ENCODE data around the gene MIER2.
A peak's percentile ranks its signal among the peaks of the same experiment; 100 is the strongest.

Gene MIER2

DNA sequence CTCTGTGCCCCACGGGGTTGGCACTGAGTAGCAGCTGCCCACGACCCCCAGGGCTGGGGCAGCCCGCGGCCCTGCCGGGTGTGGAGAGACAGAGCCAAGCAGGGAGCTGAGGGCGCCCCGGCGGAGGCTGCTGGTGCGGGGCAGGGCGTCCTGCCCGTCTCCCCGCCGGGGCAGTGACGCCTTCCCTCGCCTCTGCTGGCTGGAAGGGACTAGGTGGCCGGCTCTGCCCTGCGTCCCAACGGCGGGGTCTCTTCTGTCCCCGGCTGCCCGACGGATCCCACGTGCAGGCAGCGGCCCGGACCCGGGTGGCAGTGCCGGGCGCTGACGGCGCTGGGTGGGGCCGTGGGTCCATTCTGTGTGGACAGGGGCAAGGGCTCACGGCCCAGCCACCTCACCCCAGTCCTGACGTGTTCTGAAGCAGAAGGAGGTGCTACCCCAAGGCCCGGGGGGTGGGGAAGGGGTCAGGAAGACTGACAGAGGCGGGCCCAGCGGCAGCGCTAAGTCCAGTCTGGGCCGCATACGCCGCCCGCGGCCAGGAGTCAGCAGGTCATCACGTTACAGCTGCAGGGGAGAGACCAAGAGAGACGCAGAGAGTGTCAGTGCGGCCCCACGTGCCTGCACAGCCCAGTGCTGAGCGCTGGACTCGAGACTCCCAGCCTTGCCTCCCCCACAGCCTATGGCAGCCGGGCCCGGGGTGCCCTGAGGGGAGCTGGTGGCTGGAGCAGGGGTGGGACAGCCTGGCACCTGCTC, 38.3 kb downstream of the MIER2 start:
- Histone ChIP-seq H3K9me3 (ENCODE audit: control insufficient read depth, insufficient read depth, low read depth, low read length) (no peaks in the 10 kb centered on the region), H3K4me1 (ENCODE audit: control insufficient read depth, insufficient read depth, low read length) (no peaks in the 10 kb centered on the region), H3K36me3 (ENCODE audit: control insufficient read depth, insufficient read depth, low read length) (peaks cover 67% of the 10 kb centered on the region), H3K27ac (ENCODE audit: low read depth, low read length) (no peak overlapping the region), H3K27me3 (ENCODE audit: control insufficient read depth, insufficient read depth, low read length) (no peaks in the 10 kb centered on the region), H3K9ac (ENCODE audit: low read length) (no peak overlapping the region), H3K4me3 (ENCODE audit: low read depth, low read length) (no peak overlapping the region)

DNA sequence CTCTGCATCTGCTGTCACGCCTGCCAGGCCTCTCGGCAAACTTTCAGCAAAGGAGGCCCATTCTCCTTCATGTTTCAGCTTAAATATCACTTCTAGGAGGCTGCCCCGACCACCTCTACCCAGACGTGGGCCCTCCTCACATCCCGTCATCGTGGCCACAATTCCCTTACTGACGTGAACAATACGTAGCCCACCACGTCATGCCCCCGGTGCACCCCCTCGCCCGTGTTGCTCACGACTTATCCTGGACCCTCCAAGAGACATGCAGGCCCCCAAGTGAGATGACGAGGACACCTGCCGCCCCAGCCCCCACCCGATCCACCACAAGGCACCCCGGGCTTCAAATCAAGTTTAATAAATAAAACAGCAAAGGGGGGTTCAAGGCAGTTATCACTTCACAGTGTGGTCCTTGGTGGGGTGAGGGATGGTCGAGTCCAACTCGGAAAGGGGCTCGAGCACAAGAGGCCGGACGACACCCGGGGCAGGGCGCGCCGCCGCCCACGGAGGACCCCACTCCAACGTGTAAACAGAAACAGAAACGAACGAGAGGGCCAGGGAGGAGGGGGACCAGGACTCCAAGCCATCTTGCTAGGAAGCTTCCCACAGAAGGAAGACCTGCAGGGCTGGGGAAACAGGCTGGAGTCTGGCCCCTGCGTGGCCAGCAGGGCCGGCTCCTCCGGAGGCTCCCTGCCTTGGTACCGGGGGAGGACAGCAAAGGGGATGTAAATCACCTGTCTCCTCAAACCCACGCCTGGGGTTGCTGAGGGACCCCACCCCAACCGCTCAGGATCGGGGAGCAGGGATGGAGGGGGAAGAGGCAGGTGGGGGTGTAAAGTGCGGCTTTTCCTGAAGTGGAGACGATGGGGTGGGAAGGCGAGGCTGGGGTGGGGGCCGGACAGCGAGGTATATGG, 39.1 kb downstream of the MIER2 start:
- Histone ChIP-seq H3K27me3 (ENCODE audit: control insufficient read depth, insufficient read depth, low read length) (no peaks in the 10 kb centered on the region), H3K36me3 (ENCODE audit: control insufficient read depth, insufficient read depth, low read length) (peaks cover 58% of the 10 kb centered on the region), H3K9ac (ENCODE audit: low read length) (no peak overlapping the region), H3K27ac (ENCODE audit: low read depth, low read length) (no peak overlapping the region), H3K4me3 (ENCODE audit: low read depth, low read length) (no peak overlapping the region), H3K9me3 (ENCODE audit: control insufficient read depth, insufficient read depth, low read depth, low read length) (no peaks in the 10 kb centered on the region), H3K4me1 (ENCODE audit: control insufficient read depth, insufficient read depth, low read length) (no peaks in the 10 kb centered on the region)

DNA sequence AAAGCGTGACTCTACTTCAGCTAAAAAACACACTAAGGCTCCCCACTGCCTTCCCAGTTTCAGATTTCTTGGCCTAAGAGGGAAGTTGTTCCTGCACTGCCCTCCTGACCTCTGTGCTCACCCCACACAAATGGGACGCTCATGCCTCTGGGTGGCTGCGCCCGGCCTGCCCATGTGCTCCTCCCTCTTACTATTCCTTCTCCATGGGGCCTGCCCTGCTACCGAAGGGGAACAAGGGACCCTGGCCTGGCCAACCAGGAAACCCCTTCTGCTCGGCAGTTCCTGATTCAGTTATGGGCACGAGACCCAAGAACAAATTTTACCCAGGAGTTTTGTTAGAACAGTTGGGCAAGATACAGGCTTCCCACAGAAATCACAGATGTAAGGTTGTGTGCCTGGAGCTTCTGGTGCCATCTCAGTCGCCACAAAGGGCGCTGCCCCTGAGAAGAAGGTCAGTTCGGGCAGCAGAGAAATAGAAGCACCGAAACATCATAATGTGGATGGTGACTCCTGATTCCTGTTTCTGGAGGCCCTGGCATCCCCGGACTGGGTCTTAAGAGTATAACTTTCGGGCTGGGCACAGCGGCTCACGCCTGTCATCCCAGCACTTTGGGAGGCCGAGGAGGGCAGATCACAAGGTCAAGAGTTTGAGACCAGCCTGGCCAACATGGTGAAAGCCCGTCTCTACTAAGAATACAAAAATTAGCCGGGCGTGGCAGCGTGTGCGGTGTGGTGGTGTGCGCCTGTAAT, 47.9 kb downstream of the MIER2 start:
- Histone ChIP-seq H3K9me3 (ENCODE audit: control insufficient read depth, insufficient read depth, low read depth, low read length) (peaks cover 6% of the 10 kb centered on the region; the same call in 1 of the 2 replicates), H3K27me3 (ENCODE audit: control insufficient read depth, insufficient read depth, low read length) (peaks cover 33% of the 10 kb centered on the region), H3K4me1 (ENCODE audit: control insufficient read depth, insufficient read depth, low read length) (peaks cover 27% of the 10 kb centered on the region), H3K4me3 (ENCODE audit: low read depth, low read length) (no peak overlapping the region), H3K36me3 (ENCODE audit: control insufficient read depth, insufficient read depth, low read length) (no peaks in the 10 kb centered on the region), H3K9ac (ENCODE audit: low read length) (no peak overlapping the region), H3K27ac (ENCODE audit: low read depth, low read length) (no peak overlapping the region)

DNA sequence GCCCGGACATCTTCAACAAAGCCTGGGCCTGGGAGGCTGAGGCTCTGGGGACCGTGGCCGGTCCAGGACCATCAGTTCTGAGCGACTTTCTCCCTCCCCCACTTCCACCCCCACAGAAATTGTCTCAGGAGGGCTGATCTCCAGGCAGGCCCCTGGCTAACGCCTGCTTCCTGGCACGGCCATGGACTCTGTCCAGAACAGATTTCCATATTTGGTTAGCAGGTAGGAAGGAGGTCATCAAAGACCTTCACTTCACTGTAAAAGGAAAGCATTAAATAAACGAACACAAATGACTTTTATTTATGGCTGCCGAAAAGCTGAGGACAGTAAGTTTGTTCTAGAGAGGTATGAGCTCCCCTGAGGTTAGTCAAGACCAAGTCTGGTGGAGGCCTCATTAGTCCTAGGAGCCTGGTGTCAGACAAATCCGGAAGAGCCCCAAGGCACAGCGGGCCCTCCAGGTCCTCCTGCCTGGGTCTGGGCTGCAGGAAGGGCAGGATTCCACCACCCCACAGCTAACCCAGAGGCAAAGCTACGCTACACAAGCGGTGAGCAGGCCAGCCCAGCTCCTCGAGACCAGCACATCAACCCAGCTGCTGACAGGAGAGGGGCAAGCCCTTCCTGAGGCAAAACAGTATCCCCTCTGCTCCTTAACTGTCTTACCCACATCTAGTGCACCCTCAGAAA, 48.8 kb downstream of the MIER2 start:
- H3K9ac ChIP-seq (ENCODE audit: low read length): no peak overlapping the region
- H3K9me3 ChIP-seq (ENCODE audit: control insufficient read depth, insufficient read depth, low read depth, low read length): peaks cover 6% of the 10 kb centered on the region; the same call in 1 of the 2 replicates
- no peaks in the 10 kb centered on the region for H3K36me3 ChIP-seq (ENCODE audit: control insufficient read depth, insufficient read depth, low read length)
- H3K27me3 ChIP-seq (ENCODE audit: control insufficient read depth, insufficient read depth, low read length): peaks cover 36% of the 10 kb centered on the region
- H3K27ac ChIP-seq (ENCODE audit: low read depth, low read length): no peak overlapping the region
- H3K4me3 ChIP-seq (ENCODE audit: low read depth, low read length): no peak overlapping the region
- peaks cover 27% of the 10 kb centered on the region for H3K4me1 ChIP-seq (ENCODE audit: control insufficient read depth, insufficient read depth, low read length)

DNA sequence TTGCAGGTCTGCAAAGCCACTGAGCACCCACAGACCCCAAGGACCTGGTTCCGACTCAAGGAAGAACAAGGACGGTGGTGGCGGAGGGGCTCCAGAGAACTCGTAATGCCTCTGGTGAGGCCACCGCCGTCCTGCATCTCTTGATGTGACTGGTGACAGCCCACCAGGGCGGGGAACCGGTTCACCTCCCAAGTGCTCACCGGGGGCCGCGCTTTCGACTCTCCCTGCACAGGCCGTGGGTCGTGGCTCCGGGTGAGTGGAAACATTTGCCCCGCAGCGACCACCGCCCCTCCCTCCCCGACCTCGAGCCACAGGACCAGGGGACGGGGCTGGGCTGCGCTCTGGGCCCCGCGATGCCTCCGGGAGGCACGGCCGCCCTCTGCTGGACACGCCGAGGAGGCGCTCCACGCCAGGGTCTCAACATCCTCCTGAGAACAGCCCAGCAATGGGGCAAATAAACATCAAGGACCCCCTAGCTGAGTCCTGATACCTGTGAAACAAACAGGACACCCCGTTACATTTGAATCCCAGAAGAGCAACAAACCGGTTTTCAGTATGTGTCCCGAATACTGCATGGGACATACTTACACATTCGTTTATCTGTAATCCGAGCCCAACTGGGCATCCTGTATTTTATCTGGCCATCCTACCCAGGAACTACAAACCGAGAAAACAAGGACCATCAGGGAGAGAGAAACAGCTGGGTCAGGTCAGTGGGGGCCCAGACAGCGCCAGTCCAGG, 49.5 kb downstream of the MIER2 start:
- Histone ChIP-seq H3K4me3 (ENCODE audit: low read depth, low read length) (peak overlapping the region; percentile 48), H3K9ac (ENCODE audit: low read length) (peak overlapping the region; percentile 70), H3K27ac (ENCODE audit: low read depth, low read length) (no peak overlapping the region)

DNA sequence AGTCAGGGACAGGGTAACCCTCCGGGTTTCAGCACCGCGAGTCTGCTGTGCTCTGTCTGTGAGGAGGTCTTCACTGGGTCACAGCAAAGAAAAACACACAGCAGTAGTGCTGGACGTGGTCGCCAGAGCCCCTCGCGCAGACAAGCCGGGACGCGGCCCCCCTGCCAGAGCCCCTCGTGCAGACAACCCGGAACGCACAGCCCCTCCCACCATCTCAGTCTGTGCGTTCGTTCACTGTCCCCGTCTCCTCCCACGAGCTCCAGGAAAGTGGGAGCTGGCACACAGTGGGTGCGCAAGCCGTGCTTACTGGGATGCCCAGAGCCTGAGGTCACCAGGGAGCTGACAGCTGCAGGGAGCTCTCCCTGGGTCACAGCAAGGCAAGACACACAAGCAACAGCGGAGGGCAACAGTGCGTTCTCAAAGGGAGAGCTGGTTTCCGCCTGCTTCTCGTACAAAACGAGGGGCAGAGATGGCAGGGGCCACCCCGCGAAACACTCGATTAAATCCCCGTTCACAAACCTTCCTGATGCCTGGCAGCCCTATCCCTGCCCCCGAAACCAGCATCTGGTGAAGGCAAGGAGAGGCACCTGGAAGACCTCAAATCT, 50.2 kb downstream of the MIER2 start:
- Histone ChIP-seq H3K27ac (ENCODE audit: low read depth, low read length) (no peak overlapping the region), H3K27me3 (ENCODE audit: control insufficient read depth, insufficient read depth, low read length) (peaks cover 44% of the 10 kb centered on the region), H3K4me3 (ENCODE audit: low read depth, low read length) (peak overlapping the region; percentile 48), H3K9me3 (ENCODE audit: control insufficient read depth, insufficient read depth, low read depth, low read length) (peaks cover 6% of the 10 kb centered on the region; the same call in 1 of the 2 replicates), H3K4me1 (ENCODE audit: control insufficient read depth, insufficient read depth, low read length) (peaks cover 32% of the 10 kb centered on the region), H3K36me3 (ENCODE audit: control insufficient read depth, insufficient read depth, low read length) (no peaks in the 10 kb centered on the region), H3K9ac (ENCODE audit: low read length) (peak overlapping the region; percentile 70)

More for the DNA sequence above, 49.5 kb downstream of the MIER2 start:
- peaks cover 42% of the 10 kb centered on the region for H3K27me3 ChIP-seq (ENCODE audit: control insufficient read depth, insufficient read depth, low read length)
- no peaks in the 10 kb centered on the region for H3K36me3 ChIP-seq (ENCODE audit: control insufficient read depth, insufficient read depth, low read length)
- peaks cover 6% of the 10 kb centered on the region; the same call in 1 of the 2 replicates for H3K9me3 ChIP-seq (ENCODE audit: control insufficient read depth, insufficient read depth, low read depth, low read length)
- peaks cover 27% of the 10 kb centered on the region for H3K4me1 ChIP-seq (ENCODE audit: control insufficient read depth, insufficient read depth, low read length)

DNA sequence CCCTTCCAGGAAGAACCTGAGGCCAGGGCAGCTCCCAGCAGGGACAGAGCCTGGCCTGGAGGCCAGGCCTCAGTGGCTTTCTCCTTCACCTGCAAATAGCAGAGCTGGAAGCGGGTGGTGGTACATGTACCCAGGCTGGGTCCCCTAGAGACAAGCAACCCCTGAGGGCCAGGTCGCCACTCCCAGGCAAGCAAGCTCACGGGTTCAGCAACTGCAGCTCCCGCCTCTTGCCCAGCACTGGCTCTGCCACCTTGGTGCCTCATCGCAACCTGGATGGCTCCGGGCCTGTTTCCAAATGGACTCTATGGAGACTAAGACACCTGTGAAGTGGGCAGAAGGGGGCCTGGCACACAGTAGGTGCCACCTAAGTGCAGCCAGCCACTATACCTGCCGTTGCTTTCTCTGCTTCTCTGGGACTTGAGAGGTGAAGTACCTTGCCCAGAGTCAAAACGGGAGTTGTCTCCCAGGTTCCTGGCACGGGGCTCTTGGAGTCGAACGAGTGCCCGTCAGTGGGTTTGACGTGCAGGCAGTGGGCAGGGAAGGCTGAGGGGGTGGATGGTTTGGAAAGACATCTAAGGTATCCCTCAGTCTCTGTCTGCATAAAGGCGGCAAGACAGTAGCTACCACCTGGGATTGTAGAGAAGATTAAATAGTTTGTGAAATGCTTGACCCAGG, 51.0 kb downstream of the MIER2 start:
- Histone ChIP-seq H3K27ac (ENCODE audit: low read depth, low read length) (no peak overlapping the region), H3K4me1 (ENCODE audit: control insufficient read depth, insufficient read depth, low read length) (peaks cover 41% of the 10 kb centered on the region), H3K9me3 (ENCODE audit: control insufficient read depth, insufficient read depth, low read depth, low read length) (peaks cover 6% of the 10 kb centered on the region; the same call in 1 of the 2 replicates), H3K9ac (ENCODE audit: low read length) (no peak overlapping the region), H3K36me3 (ENCODE audit: control insufficient read depth, insufficient read depth, low read length) (no peaks in the 10 kb centered on the region), H3K27me3 (ENCODE audit: control insufficient read depth, insufficient read depth, low read length) (peaks cover 44% of the 10 kb centered on the region), H3K4me3 (ENCODE audit: low read depth, low read length) (no peak overlapping the region)

DNA sequence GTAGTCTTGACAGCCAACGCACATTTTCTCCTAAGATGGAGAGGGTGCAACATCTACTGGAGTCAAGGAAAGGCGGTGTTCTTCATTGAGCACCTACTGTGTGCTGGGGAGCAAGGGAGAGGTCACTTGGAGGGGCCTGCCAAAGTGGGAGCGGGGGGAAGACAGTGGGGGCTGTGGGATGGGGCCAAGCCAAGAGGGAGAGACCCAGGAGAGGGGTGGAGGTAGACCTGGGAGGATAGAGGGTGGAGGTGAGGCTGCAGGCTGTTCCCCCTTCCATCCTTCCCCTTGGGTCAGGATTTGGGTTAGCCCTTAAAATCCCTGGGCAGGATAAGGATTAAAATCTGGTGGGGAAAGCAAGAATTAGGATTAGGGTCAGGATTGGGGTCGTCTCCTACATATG, 51.6 kb downstream of the MIER2 start:
- Histone ChIP-seq H3K9ac (ENCODE audit: low read length) (no peak overlapping the region), H3K9me3 (ENCODE audit: control insufficient read depth, insufficient read depth, low read depth, low read length) (peaks cover 6% of the 10 kb centered on the region; the same call in 1 of the 2 replicates), H3K4me3 (ENCODE audit: low read depth, low read length) (no peak overlapping the region), H3K36me3 (ENCODE audit: control insufficient read depth, insufficient read depth, low read length) (no peaks in the 10 kb centered on the region), H3K27me3 (ENCODE audit: control insufficient read depth, insufficient read depth, low read length) (peaks cover 44% of the 10 kb centered on the region), H3K27ac (ENCODE audit: low read depth, low read length) (no peak overlapping the region), H3K4me1 (ENCODE audit: control insufficient read depth, insufficient read depth, low read length) (peaks cover 46% of the 10 kb centered on the region)

DNA sequence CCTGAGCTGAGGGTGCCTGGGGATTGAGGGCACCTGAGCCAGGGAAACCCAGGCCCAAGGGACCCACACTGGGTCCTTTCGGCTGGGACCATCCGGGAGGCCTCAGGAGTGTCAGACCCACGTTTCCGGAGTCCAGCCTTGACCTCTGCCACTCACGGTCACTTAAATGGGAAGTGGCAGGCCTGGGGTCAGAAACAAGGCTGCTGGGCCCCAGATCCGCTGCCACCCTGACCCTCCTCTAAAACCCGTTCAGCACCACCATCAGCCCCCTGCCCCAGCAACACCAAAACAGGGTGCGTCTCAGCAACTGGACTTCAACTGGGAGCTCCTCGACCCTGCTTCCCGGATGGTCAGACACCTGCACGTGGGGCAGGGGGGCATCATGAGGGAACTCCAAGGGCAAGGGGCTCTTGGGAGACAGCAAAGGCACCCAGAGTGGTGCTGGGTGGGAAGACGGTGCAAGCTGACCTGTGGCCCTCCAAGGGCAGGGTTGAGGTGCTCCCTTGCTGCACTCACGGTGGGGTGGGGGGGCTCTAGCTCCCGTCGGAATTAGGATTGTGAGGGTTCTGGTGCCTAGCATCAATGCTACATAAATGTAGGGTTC, 52.2 kb downstream of the MIER2 start:
- Histone ChIP-seq H3K9ac (ENCODE audit: low read length) (no peak overlapping the region), H3K36me3 (ENCODE audit: control insufficient read depth, insufficient read depth, low read length) (peaks cover 3% of the 10 kb centered on the region), H3K27ac (ENCODE audit: low read depth, low read length) (no peak overlapping the region), H3K4me3 (ENCODE audit: low read depth, low read length) (no peak overlapping the region), H3K9me3 (ENCODE audit: control insufficient read depth, insufficient read depth, low read depth, low read length) (peaks cover 6% of the 10 kb centered on the region; the same call in 1 of the 2 replicates), H3K27me3 (ENCODE audit: control insufficient read depth, insufficient read depth, low read length) (peaks cover 44% of the 10 kb centered on the region), H3K4me1 (ENCODE audit: control insufficient read depth, insufficient read depth, low read length) (peaks cover 46% of the 10 kb centered on the region)
